HL-60/S4 (cell line): Measurements from ENCODE around the gene TOR2A.

Experiments
- in situ Hi-C: fragments of 300-500 bp; cut with MboI; formaldehyde crosslinking; loops from 2 replicates; pipeline ENCODE4 v1.14.3; 2022; ENCODE audit warnings: low sequenced_read_pairs

The TOR2A gene

DNA sequence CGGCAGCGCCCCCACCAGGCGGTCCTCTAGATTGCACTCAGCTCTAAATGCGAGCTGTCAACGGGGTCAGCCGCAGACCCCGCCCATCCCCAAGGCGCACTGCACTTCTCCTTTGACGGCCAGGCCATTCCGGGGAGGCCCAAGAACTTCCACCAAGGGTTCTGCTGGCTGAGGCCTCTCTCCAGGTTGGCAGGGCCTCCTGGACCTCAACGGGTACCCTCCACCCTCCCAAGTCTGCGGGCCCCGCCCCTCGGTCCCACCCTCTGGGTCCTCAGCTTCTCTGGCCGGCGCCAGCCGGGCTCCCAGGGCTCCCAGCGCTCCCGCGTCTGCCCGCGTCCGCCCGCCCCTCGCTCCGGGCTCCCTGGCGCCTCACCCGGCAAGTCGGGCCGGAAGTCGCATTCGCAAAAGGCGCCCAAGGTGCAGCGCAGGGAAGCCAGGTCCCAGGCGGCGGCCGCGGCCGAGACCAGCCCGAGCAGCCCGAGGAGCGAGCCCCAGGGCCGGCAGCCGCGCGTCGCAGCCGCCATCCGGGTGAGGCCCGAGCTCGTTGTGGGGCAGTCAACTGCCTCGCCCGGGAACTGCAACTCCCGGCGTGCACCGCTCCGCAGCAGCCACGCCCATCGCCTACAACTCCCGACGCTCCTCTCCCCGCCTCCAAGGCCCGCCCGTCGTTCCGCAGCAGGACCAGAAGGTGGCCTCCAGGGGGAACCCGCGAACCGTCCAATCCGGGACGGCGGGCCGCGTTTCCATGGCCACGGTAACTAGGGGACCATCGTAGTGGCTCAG lies at the start of gene TOR2A:
TSS of gene TOR2A (minus strand) at position 548 of the 783 bp plus-strand sequence. CDS start at position 524, 24 bp downstream.
- in situ Hi-C loops: loop anchor here (5.0 to 10.0 kb wide), 4 partner anchors 47 to 230 kb away; partner anchors contain the start of gene AK1

DNA sequence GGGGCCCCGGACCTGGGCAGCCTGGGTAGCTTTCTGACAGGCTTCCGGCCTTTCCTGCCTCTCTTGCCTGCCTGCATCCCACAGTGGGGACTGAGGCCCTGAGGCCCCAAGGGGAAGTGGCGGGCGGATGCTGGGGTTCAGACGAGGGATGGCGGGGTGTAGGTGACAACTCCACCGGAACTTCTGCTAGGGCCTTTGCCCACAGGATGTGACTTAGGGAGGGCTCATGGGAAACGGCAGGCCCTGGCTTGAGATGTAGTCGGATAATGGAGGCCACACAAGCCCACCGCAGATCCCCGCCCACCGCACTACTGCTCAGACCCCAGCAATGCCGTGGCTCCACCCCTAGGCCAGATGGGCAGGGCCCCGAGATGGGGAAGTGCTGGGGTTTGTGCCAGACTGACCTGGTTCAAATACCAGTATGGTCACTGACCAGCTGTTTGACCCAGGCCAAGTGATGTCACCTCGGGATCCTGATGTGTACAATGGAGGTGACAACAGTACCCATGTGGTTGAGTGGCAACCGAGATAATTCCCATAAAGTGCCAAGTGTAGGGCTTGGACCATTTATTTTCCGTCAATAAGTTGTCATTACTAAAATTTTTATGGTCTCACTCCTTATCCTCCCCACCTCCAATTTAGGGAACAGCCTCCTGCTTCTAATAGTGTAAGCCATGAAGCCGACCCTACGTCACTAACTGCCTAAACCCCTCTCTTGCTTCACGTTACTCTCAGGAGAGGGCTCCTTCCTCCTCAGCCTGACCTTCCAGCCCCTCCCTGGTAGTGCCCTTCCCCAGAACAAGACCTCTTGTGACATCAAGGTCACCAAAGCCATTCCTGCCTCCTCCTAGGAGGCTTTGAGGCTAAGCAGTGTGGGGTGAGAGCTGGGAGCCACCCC lies 48.3 kb upstream of the TOR2A start:
- in situ Hi-C loops: loop anchor here (5.0 kb wide), 1 partner anchor 46 kb away; the partner anchor contains the start of gene TOR2A

DNA sequence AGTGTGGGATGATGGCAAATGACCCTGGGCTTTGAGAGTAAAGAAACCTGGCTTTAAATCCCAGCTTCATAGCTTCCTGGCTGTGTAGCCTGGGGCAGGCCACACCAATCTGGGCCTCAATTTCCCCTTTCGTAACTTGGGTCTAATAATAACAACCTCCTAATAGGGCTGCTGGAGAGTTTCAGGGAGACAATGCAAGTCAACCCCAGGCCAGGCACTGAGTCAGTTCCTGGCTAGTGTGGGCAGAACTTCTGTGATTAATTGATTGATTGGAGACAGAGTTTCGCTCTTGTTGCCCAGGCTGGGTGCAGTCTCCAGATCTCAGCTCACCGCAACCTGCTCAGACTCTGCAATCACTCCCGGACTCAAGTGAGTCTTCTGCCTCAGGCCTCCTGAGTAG lies 46.7 kb upstream of the TOR2A start:
- in situ Hi-C loops: loop anchor here (5.0 kb wide), 1 partner anchor 45 kb away; the partner anchor contains the start of gene TOR2A

GRCh38 chr9:127780909-127781308 lies 45.8 kb upstream of the TOR2A start:
- in situ Hi-C loops: loop anchor here (5.0 kb wide), 1 partner anchor 44 kb away; the partner anchor contains the start of gene TOR2A

DNA sequence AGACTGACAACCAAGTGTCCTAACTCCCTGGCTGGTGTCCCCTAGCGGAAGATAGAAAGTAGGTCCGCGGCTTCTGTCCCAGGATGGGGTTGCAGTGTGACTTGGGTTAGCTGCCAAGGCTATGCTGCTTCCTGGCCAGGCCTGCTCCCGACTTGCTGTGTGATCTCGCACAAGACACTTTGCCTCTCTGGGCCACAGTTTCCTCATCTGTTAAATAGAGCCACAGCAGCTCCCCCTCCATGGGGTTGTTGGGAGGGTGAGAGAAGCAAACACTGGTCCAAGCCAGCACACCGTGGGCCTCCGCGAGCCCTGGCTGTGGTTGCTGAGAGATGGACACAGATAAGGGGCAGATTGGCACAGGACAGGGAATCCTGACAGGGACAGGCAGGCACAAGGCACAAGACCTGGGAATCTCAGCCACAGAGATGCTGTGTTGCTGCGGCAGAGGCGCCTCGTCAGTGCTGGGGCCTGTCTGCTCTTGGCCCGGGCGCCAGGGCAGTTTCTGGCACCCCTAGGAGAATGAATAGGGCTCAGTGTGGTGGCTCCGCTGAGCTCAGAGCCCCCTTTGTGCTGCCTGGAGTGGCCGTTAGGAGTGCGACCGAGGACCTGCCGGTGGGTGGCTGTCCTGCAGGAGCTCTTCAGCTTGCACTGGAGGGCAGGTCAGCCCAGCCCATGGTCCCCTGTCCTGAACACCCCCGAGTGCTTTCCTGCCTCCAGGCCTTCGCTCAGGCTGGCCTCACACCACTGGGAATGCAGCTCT lies 45.2 kb upstream of the TOR2A start:
- in situ Hi-C loops: loop anchor here (5.0 kb wide), 1 partner anchor 43 kb away; the partner anchor contains the start of gene TOR2A

GRCh38 chr9:127779136-127779981 lies 44.3 kb upstream of the TOR2A start:
- in situ Hi-C loops: no loop called here

- in situ Hi-C loops: no loop called here
Measured at GRCh38 chr9:127778280-127779135, 43.4 kb upstream of the TOR2A start, which contains the start of gene SH2D3C. SH2D3C (minus strand) TSS chr9:127778666; CDS start chr9:127778627, 39 bp downstream.

- in situ Hi-C loops: no loop called here
Measured at GRCh38 chr9:127777368-127777980, 42.4 kb upstream of the TOR2A start.

- in situ Hi-C loops: no loop called here
Measured at GRCh38 chr9:127776924-127777289, 41.8 kb upstream of the TOR2A start.

GRCh38 chr9:127776195-127776923 lies 41.3 kb upstream of the TOR2A start:
- in situ Hi-C loops: no loop called here

DNA sequence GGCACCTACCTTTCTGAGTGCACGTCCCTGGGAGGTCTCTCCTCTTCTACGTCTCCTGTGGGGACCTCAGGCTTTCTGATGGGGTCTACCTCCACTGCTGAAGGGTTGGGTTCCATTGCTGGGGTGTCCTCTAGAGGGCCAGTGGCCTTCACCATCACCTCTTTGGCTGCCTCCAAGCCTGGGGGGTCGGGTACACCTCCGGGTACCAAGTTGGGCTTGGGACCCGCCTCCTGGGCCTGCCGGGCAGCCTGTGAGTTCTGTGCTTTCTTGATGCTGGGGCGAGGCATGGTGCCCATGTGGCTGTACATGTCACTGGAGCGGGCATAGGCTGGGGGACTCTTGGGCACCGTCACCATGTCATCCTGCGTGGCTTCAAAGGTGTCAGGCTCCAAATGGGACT lies 38.9 kb upstream of the TOR2A start:
- in situ Hi-C loops: no loop called here

DNA sequence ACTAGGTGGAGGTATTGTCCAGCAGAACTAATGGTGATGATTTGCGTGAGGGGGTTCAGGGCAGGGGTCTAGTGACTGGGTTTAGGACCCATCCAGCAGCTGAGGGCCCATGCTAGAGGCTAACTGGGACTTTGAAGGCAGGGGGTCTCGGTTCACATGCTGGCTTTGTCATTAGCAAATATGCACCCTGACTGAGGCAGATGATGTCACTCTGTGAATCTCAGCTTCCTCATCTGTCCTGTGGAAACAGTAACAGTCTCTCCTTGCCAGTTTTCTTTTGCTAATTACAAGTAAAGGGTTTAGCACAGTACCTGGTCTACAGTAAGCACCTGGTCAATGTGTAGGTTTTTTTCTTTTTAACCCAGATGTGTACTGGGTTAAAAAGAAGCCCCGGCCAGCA lies 38.2 kb upstream of the TOR2A start:
- in situ Hi-C loops: no loop called here

DNA sequence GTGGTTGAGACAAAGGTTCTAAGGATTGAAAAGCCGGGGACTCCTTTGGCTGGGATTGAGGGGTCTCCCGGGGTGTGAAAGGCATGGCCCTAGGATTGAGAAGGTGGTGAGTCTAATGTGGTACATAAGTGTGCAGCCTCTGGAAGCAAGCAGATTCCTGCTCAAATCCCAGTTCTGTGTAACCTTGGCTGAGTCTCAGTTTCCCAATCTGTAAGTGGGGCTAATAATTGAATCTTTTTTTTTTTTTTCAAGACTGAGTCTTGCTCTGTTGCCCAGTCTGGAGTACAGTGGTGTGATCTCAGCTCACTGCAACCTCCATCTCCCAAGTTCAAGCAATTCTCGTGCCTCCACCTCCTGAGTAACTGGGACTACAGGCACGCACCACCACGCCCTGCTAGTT lies 37.5 kb upstream of the TOR2A start:
- in situ Hi-C loops: no loop called here

- in situ Hi-C loops: no loop called here
Measured at GRCh38 chr9:127771570-127772189, 36.6 kb upstream of the TOR2A start.

GRCh38 chr9:127770905-127771569 lies 35.9 kb upstream of the TOR2A start:
- in situ Hi-C loops: no loop called here

DNA sequence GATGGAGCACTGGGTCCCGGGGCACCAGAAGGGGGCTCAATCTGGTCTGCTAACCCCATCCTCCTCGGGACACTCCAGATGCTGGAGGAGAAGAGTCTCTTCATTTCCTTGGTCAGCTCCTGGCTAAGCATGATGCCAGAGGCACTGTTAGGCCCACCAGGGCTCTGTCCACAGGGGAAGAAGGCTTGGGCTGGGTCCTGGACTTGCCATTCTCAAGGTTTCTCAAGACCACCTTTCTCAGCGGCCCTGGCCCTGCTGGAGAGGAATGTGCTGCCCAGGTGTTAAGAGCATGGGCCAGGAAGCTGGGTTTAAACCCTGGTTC lies 35.5 kb upstream of the TOR2A start:
- in situ Hi-C loops: no loop called here
